SK-N-SH (cell line): Measurements from ENCODE around the gene TFF3. TPM values are rescaled to one million over a fixed set of nuclear protein-coding genes. Genes with fewer than 3 reads are reported as not detected.

Experiments used
- CTCF ChIA-PET: fragments of 300-600, 350-600 bp; formaldehyde crosslinking; extraction: SDS; loops from one replicate; lab custom pipeline; 2021; lab: Yijun Ruan, JAX
- POLR2A ChIA-PET: fragments of 350-600 bp; sonication (Branson Sonifier 250); formaldehyde crosslinking; extraction: SDS; loops from one replicate; lab custom pipeline; 2020; ENCODE audit warnings: antibody characterized with exemption, inconsistent platforms; lab: Yijun Ruan, JAX
- DNase-seq: peaks from one replicate; pipeline ENCODE4 v3.0.0; 2012
- H2AFZ ChIP-seq: fragments of 200-600 bp; sonication (generic); 2 replicates; pipeline ENCODE4 v1.8.1; 2016; ENCODE audit warnings: antibody characterized with exemption, mild to moderate bottlenecking, low read depth
- H3F3A ChIP-seq: fragments of 200-600 bp; sonication (generic); replicated peaks from 2 replicates; pipeline ENCODE3; 2016; ENCODE audit warnings: antibody characterized with exemption, mild to moderate bottlenecking; ENCODE audit not compliant: insufficient read depth
- H3K27ac ChIP-seq, 2 experiments: fragments of 200-500 bp in 1 of 2; fragments of 200-600 bp in 1 of 2; sonication (Bioruptor generic) in 1 of 2; sonication (generic), shearing (Covaris generic) in 1 of 2; 2 replicates each; pipeline versions ENCODE4 v1.5.1 to v1.6.1; 2014 to 2016; ENCODE audit warnings: low read depth in 2 of 2, inconsistent platforms in 1 of 2, low read length in 1 of 2, mild to moderate bottlenecking in 1 of 2, mixed read lengths in 1 of 2
- H3K27me3 ChIP-seq: fragments of 200-600 bp; sonication (generic), shearing (Covaris generic); 2 replicates; pipeline ENCODE4 v1.6.1; 2016; ENCODE audit warnings: mixed run types; ENCODE audit not compliant: insufficient read depth
- H3K36me3 ChIP-seq, 2 experiments: fragments of 200-500 bp in 1 of 2; fragments of 200-600 bp in 1 of 2; sonication (Bioruptor generic) in 1 of 2; sonication (generic) in 1 of 2; replicated peaks in 1 of 2; 2 replicates each; pipeline versions ENCODE3 to v1.5.1; 2014 to 2016; ENCODE audit warnings: low read length in 1 of 2, mild to moderate bottlenecking in 1 of 2; ENCODE audit not compliant: insufficient read depth in 2 of 2, control insufficient read depth in 1 of 2
- H3K4me1 ChIP-seq, 2 experiments: fragments of 200-500 bp in 1 of 2; fragments of 200-600 bp in 1 of 2; sonication (Bioruptor generic) in 1 of 2; sonication (generic), shearing (Covaris generic) in 1 of 2; 2 replicates each; pipeline versions ENCODE4 v1.5.1 to v1.6.1; 2014 to 2016; ENCODE audit warnings: low read depth in 1 of 2, low read length in 1 of 2, mixed run types in 1 of 2; ENCODE audit not compliant: insufficient read depth in 2 of 2, control insufficient read depth in 1 of 2
- H3K4me2 ChIP-seq: fragments of 200-600 bp; sonication (generic), shearing (Covaris generic); 2 replicates; pipeline ENCODE4 v1.6.1; 2017; ENCODE audit warnings: mixed run types
- H3K4me3 ChIP-seq, 2 experiments: fragments of 200-500 bp in 1 of 2; fragments of 200-600 bp in 1 of 2; sonication (Bioruptor generic) in 1 of 2; sonication (generic), shearing (Covaris generic) in 1 of 2; 2 replicates each; pipeline versions ENCODE4 v1.5.1 to v1.8.1; 2014 to 2016; ENCODE audit warnings: low read depth in 2 of 2, inconsistent platforms in 1 of 2, low read length in 1 of 2, mild to moderate bottlenecking in 1 of 2, mixed read lengths in 1 of 2, moderate library complexity in 1 of 2
- H3K79me2 ChIP-seq: fragments of 200-600 bp; sonication (generic); 2 replicates; pipeline ENCODE4 v1.8.1; 2017; ENCODE audit warnings: mild to moderate bottlenecking; ENCODE audit not compliant: insufficient read depth
- H3K9ac ChIP-seq: fragments of 200-600 bp; sonication (generic); 2 replicates; pipeline ENCODE4 v1.6.1; 2017; ENCODE audit warnings: mixed run types
- H3K9me2 ChIP-seq: fragments of 200-600 bp; sonication (generic); 2 replicates; pipeline ENCODE4 v1.6.1; 2017; ENCODE audit warnings: mixed run types
- H3K9me3 ChIP-seq: fragments of 200-600 bp; sonication (generic); 2 replicates; pipeline ENCODE4 v1.6.1; 2017; ENCODE audit warnings: mixed run types, mild to moderate bottlenecking, moderate library complexity
- H4K20me1 ChIP-seq: fragments of 200-600 bp; sonication (generic); 2 replicates; pipeline ENCODE4 v1.6.1; 2017; ENCODE audit warnings: mild to moderate bottlenecking, mixed run types; ENCODE audit not compliant: insufficient read depth
- EP300 ChIP-seq, 2 experiments: IDR thresholded peaks; 2 replicates each; pipeline versions ENCODE4 v1.4.0 to v1.6.1; 2012; ENCODE audit warnings: borderline replicate concordance in 1 of 2, low read depth in 1 of 2, low read length in 1 of 2
- GATA2 ChIP-seq: sonication (generic); formaldehyde crosslinking; IDR thresholded peaks from 2 replicates; pipeline ENCODE4 v1.5.0; 2020; ENCODE audit warnings: mild to moderate bottlenecking, missing genetic modification reagents
- NRF1 ChIP-seq: IDR thresholded peaks from 2 replicates; pipeline ENCODE4 v1.6.1; 2012; ENCODE audit warnings: low read depth, mild to moderate bottlenecking, low read length
- RCOR1 ChIP-seq: fragments of 150-350 bp; IDR thresholded peaks from 2 replicates; pipeline ENCODE4 v1.6.1; 2017; ENCODE audit warnings: antibody characterized with exemption, low read length
- SIN3A ChIP-seq: IDR thresholded peaks from 2 replicates; pipeline ENCODE4 v1.6.1; 2012; ENCODE audit warnings: low read depth, mild to moderate bottlenecking, low read length, moderate library complexity, borderline replicate concordance
- YY1 ChIP-seq: IDR thresholded peaks from 2 replicates; pipeline ENCODE4 v1.4.0; 2012; ENCODE audit warnings: low read depth, mild to moderate bottlenecking
- whole genome bisulfite sequencing: methylation state at CpG from one replicate; pipeline ENCODE4 v1.1.6; 2017; ENCODE audit warnings: low lambda C conversion rate; 5-methylcytosine and 5-hydroxymethylcytosine counted together
- polyA plus RNA-seq, 3 experiments: library from polyadenylated mRNA; depleted of rRNA; stranded (reverse); fragments of >200 nt; gene quantifications; 2 replicates each; pipeline ENCODE4 v1.2.3, GENCODE V29; 2012
- TF ChIP-seq, protein P1 (sequence below): IDR thresholded peaks from 2 replicates; pipeline ENCODE4 v1.4.0; 2012; ENCODE audit warnings: low read depth, borderline replicate concordance
- TF ChIP-seq, protein P2 (sequence below): IDR thresholded peaks from 2 replicates; pipeline ENCODE4 v1.4.0; 2012; ENCODE audit warnings: low read depth, borderline replicate concordance

The TFF3 gene
- polyA plus RNA-seq, 1 of the 3 experiments (the other 2 are of a cell fraction), result not detected

- H3K79me2 ChIP-seq, result no peaks in the 10 kb centered on the region
- CTCF ChIA-PET, result interaction anchor here (0.5 to 2.3 kb wide), 41 partner anchors 8 to 284 kb away, joined by 3 to 14 read pairs (median 4); partner anchors contain the start of gene SLC37A1
- no peaks in the 10 kb centered on the region for H3K9me2 ChIP-seq
- H3K9me3 ChIP-seq, result no peaks in the 10 kb centered on the region
- TF ChIP-seq, protein P1, sequence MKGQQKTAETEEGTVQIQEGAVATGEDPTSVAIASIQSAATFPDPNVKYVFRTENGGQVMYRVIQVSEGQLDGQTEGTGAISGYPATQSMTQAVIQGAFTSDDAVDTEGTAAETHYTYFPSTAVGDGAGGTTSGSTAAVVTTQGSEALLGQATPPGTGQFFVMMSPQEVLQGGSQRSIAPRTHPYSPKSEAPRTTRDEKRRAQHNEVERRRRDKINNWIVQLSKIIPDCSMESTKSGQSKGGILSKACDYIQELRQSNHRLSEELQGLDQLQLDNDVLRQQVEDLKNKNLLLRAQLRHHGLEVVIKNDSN, result no peak
- TF ChIP-seq, all 33 proteins: peak for 0
- Histone ChIP-seq H3F3A (no peaks in the 10 kb centered on the region), H3K4me3 (no peak overlapping the region), H3K27ac (no peak overlapping the region), H3K4me2 (no peak overlapping the region), H3K4me1 (peaks cover 0 to 7% of the 10 kb centered on the region in 2 experiments; a peak in 1 of 4 replicates), H2AFZ (no peak overlapping the region), H3K9ac (no peak overlapping the region), H3K27me3 (no peaks in the 10 kb centered on the region), H3K36me3 (no peaks in the 10 kb centered on the region), H4K20me1 (no peaks in the 10 kb centered on the region)
- 50% methylated on average over 22 of the region's 23 CpGs for WGBS
- DNase-seq, result no peak
- POLR2A ChIA-PET, result no interaction called here
These were observed 6.1 kb downstream of the TFF3 start for GRCh38 chr21:42308914-42309752.

DNA sequence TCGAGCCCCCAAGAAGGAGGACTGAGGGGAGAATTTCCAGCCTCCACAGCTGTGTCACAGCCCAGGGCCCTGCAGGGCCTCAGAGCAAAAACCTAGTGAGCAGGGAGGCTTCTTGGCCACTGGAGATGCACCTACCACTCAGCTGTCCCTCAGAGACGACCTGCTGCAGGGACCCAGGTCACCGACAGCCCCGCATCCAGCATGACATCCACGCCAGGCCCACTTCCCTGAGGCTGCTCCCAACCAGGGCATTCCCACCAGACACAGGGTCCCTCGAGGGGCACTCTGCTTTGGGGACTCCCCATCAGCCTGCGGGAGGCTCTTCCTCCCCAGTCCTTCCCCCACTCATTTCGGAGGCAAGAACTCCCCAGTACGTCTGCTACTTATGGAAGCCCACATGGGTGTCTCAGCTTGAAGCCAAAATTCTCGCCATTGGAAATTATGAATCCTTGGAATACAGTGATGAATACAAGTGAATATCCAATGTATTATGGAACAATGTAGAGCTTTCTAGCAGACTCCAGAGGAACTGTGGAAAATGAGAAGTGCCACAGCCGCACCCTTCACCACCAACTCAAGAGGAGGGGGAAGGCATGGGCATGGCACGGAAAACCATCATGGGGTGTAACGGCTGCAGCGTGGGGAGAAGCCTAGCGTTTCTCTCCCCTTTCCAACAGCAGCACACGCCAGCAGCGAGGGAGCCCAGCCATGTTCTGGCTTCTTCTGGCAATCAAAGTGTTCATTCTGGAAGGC, 6.9 kb downstream of the TFF3 start:
- peaks cover 0 to 7% of the 10 kb centered on the region in 2 experiments; a peak in 1 of 4 replicates for H3K4me1 ChIP-seq
- WGBS, result 52% methylated on average over 13 of the region's 17 CpGs
- ChIA-PET POLR2A (no interaction called here), CTCF (interaction anchor here (1.0 to 1.1 kb wide), 5 partner anchors 137 to 285 kb away, joined by 3 to 5 read pairs (median 3); no protein-coding TSS in a partner anchor)
- H3K79me2 ChIP-seq, result no peaks in the 10 kb centered on the region
- H3F3A ChIP-seq, result no peaks in the 10 kb centered on the region
- DNase-seq, result no peak
- no peak overlapping the region for H3K4me2 ChIP-seq
- H3K9ac ChIP-seq, result no peak overlapping the region
- no peak overlapping the region for H3K4me3 ChIP-seq
- H3K27me3 ChIP-seq, result no peaks in the 10 kb centered on the region
- H3K9me3 ChIP-seq, result no peaks in the 10 kb centered on the region
- H2AFZ ChIP-seq, result no peak overlapping the region
- H4K20me1 ChIP-seq, result no peaks in the 10 kb centered on the region
- H3K36me3 ChIP-seq, result no peaks in the 10 kb centered on the region
- H3K27ac ChIP-seq, result no peak overlapping the region
- no peak for TF ChIP-seq NRF1
- no peak for TF ChIP-seq SIN3A
- TF ChIP-seq, protein P2, sequence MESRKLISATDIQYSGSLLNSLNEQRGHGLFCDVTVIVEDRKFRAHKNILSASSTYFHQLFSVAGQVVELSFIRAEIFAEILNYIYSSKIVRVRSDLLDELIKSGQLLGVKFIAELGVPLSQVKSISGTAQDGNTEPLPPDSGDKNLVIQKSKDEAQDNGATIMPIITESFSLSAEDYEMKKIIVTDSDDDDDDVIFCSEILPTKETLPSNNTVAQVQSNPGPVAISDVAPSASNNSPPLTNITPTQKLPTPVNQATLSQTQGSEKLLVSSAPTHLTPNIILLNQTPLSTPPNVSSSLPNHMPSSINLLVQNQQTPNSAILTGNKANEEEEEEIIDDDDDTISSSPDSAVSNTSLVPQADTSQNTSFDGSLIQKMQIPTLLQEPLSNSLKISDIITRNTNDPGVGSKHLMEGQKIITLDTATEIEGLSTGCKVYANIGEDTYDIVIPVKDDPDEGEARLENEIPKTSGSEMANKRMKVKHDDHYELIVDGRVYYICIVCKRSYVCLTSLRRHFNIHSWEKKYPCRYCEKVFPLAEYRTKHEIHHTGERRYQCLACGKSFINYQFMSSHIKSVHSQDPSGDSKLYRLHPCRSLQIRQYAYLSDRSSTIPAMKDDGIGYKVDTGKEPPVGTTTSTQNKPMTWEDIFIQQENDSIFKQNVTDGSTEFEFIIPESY, result no peak
- TF ChIP-seq RCOR1, result no peak
- TF ChIP-seq YY1, result no peak
- TF ChIP-seq GATA2 (CRISPR knock-in tag), result no peak
- TF ChIP-seq EP300 (IDR thresholded peaks at IDR 0.05; ENCODE audit: borderline replicate concordance in 1 of 2, low read depth in 1 of 2, low read length in 1 of 2), result no peak
- TF ChIP-seq, protein P1, result no peak
- TF ChIP-seq, all 33 proteins: peak for 0
- H3K9me2 ChIP-seq, result no peaks in the 10 kb centered on the region
